Measurements from ENCODE around the gene CUX1.

DNA sequence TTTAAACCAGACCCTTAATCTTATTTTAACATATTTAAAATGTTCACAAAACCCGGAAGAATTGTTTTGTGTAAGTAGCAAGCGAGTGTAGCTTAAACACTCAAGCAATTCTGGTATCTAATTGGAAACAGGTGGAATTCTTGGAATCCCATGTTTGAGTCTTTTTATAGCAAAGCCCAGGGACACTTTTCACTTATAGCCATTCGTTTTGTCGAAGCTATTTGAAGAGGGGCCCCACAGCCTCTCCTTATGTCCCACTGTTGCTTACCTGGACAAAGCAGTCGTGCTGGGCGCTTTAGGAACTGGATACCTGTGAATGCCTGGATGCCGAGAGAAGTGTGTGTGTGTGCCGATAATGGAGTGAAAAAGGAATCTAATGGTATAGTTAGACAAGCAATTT, 3.3 kb downstream of the CUX1 start:
- TF ChIP-seq EZH2 (IDR thresholded peaks at IDR 0.05; ENCODE audit: low read length, missing control alignments) = no peak
- TF ChIP-seq, protein P1, sequence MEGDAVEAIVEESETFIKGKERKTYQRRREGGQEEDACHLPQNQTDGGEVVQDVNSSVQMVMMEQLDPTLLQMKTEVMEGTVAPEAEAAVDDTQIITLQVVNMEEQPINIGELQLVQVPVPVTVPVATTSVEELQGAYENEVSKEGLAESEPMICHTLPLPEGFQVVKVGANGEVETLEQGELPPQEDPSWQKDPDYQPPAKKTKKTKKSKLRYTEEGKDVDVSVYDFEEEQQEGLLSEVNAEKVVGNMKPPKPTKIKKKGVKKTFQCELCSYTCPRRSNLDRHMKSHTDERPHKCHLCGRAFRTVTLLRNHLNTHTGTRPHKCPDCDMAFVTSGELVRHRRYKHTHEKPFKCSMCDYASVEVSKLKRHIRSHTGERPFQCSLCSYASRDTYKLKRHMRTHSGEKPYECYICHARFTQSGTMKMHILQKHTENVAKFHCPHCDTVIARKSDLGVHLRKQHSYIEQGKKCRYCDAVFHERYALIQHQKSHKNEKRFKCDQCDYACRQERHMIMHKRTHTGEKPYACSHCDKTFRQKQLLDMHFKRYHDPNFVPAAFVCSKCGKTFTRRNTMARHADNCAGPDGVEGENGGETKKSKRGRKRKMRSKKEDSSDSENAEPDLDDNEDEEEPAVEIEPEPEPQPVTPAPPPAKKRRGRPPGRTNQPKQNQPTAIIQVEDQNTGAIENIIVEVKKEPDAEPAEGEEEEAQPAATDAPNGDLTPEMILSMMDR (conservative IDR thresholded peaks at IDR 0.05 in 1 of 2, IDR thresholded peaks at IDR 0.05 in 1 of 2; ENCODE audit: low read depth in 1 of 2, low read length in 2 of 2) = no peak

All from fibroblast of lung (primary cell).